Measurements from ENCODE around the gene GINS2. TPM values are rescaled to one million over a fixed set of nuclear protein-coding genes. Genes with fewer than 3 reads are reported as not detected.

GINS2 gene
- total and polyA plus RNA-seq, 2 of the 4 experiments (the other 2 are of a cell fraction), result 12.0 to 13.4 TPM

GRCh38 chr16:85644093-85644712 is 44.6 kb downstream of the GINS2 start:
- H3K18ac ChIP-seq (ENCODE audit: low read depth, low read length), result no peak overlapping the region
- no peak overlapping the region for H3K14ac ChIP-seq (replicated peaks; ENCODE audit: low read depth, low read length)
- no peak overlapping the region for H3K27ac ChIP-seq (ENCODE audit: insufficient read depth, low read length)
- no peak overlapping the region for H3K4me2 ChIP-seq (ENCODE audit: low read depth, low read length)
- intact Hi-C loops (cut with micrococcal nuclease) (no loop called here), dilution Hi-C loops (cut with HindIII; ENCODE audit: low sequenced_read_pairs, unreplicated experiment) (no loop called here), in situ Hi-C loops (cut with MboI; ENCODE audit: low sequenced_read_pairs) (no loop called here)
- H3K36me3 ChIP-seq (ENCODE audit: control insufficient read depth, insufficient read depth, low read length), result peaks cover 9% of the 10 kb centered on the region
- H4K8ac ChIP-seq (ENCODE audit: low read depth in 2 of 2, low read length in 2 of 2), result no peak overlapping the region
- no peak overlapping the region for H4K91ac ChIP-seq (ENCODE audit: insufficient read depth, low read depth, low read length)
- no peak overlapping the region for H2BK120ac ChIP-seq (ENCODE audit: low read depth, low read length)
- no peak for DNase-seq
- no peak overlapping the region for H4K5ac ChIP-seq (ENCODE audit: low read depth, low read length)
- no peaks in the 10 kb centered on the region for H3K27me3 ChIP-seq (ENCODE audit: control insufficient read depth, insufficient read depth, low read length)
- H3K79me1 ChIP-seq (ENCODE audit: low read depth in 1 of 2, low read length in 2 of 2), result peaks cover 8 to 44% of the 10 kb centered on the region in 2 experiments
- H3K9ac ChIP-seq (ENCODE audit: low read depth, low read length), result no peak overlapping the region
- TF ChIP-seq SMC3 (IDR thresholded peaks at IDR 0.05; ENCODE audit: low read depth, low read length) (no peak), CHD1 (IDR thresholded peaks at IDR 0.05; ENCODE audit: low read depth, low read length) (no peak), RAD21 (IDR thresholded peaks at IDR 0.05; ENCODE audit: low read length) (no peak), MAZ (IDR thresholded peaks at IDR 0.05; ENCODE audit: borderline replicate concordance, low read depth, low read length) (no peak), ELK1 (IDR thresholded peaks at IDR 0.05; ENCODE audit: borderline replicate concordance, low read depth, low read length) (no peak), RFX5 (IDR thresholded peaks at IDR 0.05; ENCODE audit: low read depth, low read length) (no peak), MAFK (IDR thresholded peaks at IDR 0.05; ENCODE audit: low read depth, low read length) (no peak), MXI1 (IDR thresholded peaks at IDR 0.05; ENCODE audit: borderline replicate concordance, low read depth, low read length) (no peak), RCOR1 (IDR thresholded peaks at IDR 0.05; ENCODE audit: insufficient replicate concordance, low read length) (no peak), CTCF (conservative IDR thresholded peaks at IDR 0.05; ENCODE audit: low read depth, low read length) (no peak), CEBPB (IDR thresholded peaks at IDR 0.05; ENCODE audit: low read depth, low read length) (no peak), POLR2A (IDR thresholded peaks at IDR 0.05; ENCODE audit: low read depth, low read length) (no peak), FOS (IDR thresholded peaks at IDR 0.05; ENCODE audit: low read depth, low read length) (no peak), USF2 (IDR thresholded peaks at IDR 0.05; ENCODE audit: low read depth, low read length) (no peak)
- no peak overlapping the region for H3K4me3 ChIP-seq (ENCODE audit: insufficient read depth, low read depth, low read length)
- CTCF ChIA-PET, result no interaction called here
- no peak overlapping the region for H2BK15ac ChIP-seq (ENCODE audit: low read depth, low read length)
- no peak overlapping the region for H2BK20ac ChIP-seq (ENCODE audit: low read depth, low read length)
- H3K4ac ChIP-seq (ENCODE audit: low read depth, low read length), result no peak overlapping the region
- H2AK9ac ChIP-seq (replicated peaks; ENCODE audit: low read depth, low read length, poor library complexity), result no peak overlapping the region
- peaks cover 2% of the 10 kb centered on the region; the same call in 1 of the 2 replicates for H3K4me1 ChIP-seq (ENCODE audit: control insufficient read depth, insufficient read depth, low read length)
- ATAC-seq (ENCODE audit: low read depth), result no peak
- peaks cover 3% of the 10 kb centered on the region; the same call in 1 of the 2 replicates for H3K9me1 ChIP-seq (ENCODE audit: insufficient read depth, low read length)
- no peak overlapping the region for H3K23ac ChIP-seq (ENCODE audit: low read depth, low read length)
- H2BK5ac ChIP-seq (ENCODE audit: low read depth, low read length, poor library complexity, severe bottlenecking), result no peak overlapping the region
- POLR2A ChIA-PET (ENCODE audit: unreplicated experiment), result no interaction called here
- H3K56ac ChIP-seq (ENCODE audit: extremely low read depth, insufficient read depth, low read length), result no peak overlapping the region
- H4K20me1 ChIP-seq (ENCODE audit: insufficient read depth, low read length), result peaks cover 81% of the 10 kb centered on the region
- WGBS, 2 experiments (ENCODE audit: extremely low coverage in 2 of 2, insufficient read length in 1 of 2), result 86% methylated on average over 10 of the region's 21 CpGs; no CpG with 5 or more reads in 1 of the 2 experiments
- H3K9me3 ChIP-seq (ENCODE audit: control insufficient read depth, insufficient read depth, low read length), result no peaks in the 10 kb centered on the region
- H2AK5ac ChIP-seq (ENCODE audit: low read depth, low read length), result no peak overlapping the region
- BruUV-seq (replicated peaks), result no TSS peak
- H2AFZ ChIP-seq (replicated peaks; ENCODE audit: low read length, poor library complexity), result no peak overlapping the region
